ENCODE measurements around the gene HMCES.

Gene HMCES

DNA sequence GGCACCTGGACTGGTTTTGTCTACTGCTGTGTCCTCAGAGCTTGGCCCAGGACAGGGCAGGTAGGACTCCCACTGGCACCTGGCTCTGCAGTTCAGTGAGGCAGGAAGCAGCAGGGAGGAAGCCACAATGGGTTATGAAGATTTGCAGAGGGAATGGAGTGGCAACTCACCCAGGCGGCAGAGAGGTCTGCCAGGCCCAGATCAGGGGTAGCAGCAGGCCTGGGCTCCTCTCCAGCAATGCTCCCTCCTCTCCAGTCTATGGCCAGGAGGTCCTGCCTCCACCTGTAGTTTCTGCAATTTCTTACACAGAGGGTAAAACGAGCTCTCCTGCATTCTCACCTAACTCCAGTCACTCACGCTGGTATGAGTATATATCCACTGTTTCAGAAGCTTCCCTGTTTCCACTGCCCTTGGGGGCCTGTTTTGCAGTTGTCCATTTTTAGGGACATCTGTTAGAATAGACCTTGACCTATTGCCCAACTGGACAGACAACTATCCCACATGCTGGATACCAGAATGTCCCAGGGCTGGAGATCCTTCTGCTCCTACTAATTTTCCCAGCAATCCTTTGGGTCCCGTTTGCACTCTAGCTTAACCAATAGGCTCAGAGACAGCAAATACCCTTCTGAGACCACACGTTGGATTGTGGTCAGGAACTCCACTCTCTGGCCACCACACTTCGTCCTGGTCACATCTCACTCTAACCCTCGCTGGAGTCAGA is 35.2 kb downstream of the HMCES start:
- DNase-seq (ENCODE audit: low read depth, low spot score) = no peak
- in situ Hi-C loops (cut with HindIII; ENCODE audit: low sequenced_read_pairs) = no loop called here
- no peak for TF ChIP-seq CTCF (IDR thresholded peaks at IDR 0.05; ENCODE audit: low read depth, low read length)
- H3K4me3 ChIP-seq (ENCODE audit: low read depth, low read length) = peak overlapping the region; percentile 82

DNA sequence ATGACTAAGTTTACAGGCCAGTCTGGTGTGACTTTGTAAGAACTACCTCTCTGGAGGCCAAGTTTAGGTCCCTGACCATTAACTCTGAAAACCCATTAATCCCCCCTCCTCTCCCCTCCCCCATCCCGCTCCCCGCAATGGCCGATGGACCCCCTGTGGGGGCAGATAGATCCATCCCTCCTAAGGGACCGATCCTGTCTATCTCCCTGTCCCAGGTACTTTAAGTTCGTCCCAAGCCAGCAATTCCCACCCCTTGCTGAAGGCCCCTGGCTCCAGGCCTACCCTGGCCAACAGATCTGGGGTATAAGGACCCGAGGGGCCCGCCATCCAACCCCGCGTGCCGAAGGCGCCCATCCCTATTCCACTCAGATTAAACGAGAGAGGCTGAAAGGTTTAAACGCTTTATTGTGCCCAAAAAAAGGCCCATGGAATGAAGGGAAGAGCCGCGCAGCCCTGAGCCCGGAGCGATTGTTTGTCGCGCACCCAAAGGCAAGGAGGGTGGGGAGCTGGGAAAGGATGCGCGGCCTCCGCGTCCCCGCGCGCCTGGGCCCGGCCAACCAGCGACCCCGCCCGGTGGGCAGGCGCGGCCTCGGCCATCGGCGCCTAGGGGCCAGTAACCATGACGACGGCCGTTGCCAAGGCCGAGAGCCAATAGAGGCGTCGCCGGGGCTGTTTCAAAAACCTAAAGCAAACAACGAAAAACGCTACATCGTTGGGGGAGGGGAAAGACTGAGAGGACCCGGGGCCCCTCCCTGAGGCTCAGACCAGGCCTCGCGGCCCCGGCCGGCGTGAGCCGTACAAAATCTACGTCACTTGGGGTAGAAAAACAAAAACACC is 35.9 kb downstream of the HMCES start:
- peak overlapping the region; percentile 82 for H3K4me3 ChIP-seq (ENCODE audit: low read depth, low read length)
- DNase-seq (ENCODE audit: low read depth, low spot score) = peak; percentile 90
- no peak for TF ChIP-seq CTCF (IDR thresholded peaks at IDR 0.05; ENCODE audit: low read depth, low read length)
- in situ Hi-C loops (cut with HindIII; ENCODE audit: low sequenced_read_pairs) = no loop called here

DNA sequence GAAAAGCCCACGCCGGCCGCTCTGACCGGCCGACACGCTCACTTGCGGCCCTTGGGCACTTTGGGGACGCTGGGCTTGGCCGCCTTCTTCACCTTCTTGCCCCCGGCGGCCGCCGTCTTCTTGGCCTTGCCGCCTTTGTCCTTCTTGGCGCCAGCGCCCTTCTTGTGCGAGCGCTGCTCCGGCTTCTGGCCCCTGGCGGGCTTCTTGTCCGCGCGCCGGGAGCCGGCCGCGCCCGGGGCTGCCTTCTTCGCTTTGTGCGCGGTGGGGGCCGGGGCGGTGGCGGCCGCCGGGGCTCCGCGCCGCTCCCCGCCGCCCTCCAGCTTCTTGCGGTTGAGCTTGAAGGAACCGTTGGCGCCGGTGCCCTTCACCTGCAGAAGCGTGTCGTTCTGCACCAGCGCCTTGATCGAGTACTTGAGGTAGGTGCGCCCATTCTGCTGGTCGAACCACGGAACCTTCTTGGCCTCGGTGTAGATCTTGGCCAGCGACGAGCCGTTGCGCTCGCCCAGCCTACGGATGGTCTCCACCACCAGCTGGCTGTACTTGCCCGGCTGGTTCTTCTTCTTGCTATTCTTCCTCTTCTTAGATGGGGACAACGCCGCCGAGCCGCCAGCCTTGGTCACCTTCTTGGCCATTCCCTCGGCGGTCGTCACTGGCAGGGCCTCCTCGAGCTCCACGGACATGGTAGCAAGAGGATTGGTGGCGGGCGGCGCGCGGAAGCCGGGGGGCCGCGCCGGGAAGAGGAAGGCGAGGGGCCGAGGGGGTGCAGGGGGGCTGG is 36.7 kb downstream of the HMCES start:
- in situ Hi-C loops (cut with HindIII; ENCODE audit: low sequenced_read_pairs) = no loop called here
- DNase-seq (ENCODE audit: low read depth, low spot score) = peak; percentile 33
- H3K4me3 ChIP-seq (ENCODE audit: low read depth, low read length) = peak overlapping the region; percentile 82
- no peak for TF ChIP-seq CTCF (IDR thresholded peaks at IDR 0.05; ENCODE audit: low read depth, low read length)

GRCh38 chr3:129315998-129316247 is 37.3 kb downstream of the HMCES start:
- peak overlapping the region; percentile 82 for H3K4me3 ChIP-seq (ENCODE audit: low read depth, low read length)
- in situ Hi-C loops (cut with HindIII; ENCODE audit: low sequenced_read_pairs) = no loop called here
- DNase-seq (ENCODE audit: low read depth, low spot score) = no peak
- no peak for TF ChIP-seq CTCF (IDR thresholded peaks at IDR 0.05; ENCODE audit: low read depth, low read length)

DNA sequence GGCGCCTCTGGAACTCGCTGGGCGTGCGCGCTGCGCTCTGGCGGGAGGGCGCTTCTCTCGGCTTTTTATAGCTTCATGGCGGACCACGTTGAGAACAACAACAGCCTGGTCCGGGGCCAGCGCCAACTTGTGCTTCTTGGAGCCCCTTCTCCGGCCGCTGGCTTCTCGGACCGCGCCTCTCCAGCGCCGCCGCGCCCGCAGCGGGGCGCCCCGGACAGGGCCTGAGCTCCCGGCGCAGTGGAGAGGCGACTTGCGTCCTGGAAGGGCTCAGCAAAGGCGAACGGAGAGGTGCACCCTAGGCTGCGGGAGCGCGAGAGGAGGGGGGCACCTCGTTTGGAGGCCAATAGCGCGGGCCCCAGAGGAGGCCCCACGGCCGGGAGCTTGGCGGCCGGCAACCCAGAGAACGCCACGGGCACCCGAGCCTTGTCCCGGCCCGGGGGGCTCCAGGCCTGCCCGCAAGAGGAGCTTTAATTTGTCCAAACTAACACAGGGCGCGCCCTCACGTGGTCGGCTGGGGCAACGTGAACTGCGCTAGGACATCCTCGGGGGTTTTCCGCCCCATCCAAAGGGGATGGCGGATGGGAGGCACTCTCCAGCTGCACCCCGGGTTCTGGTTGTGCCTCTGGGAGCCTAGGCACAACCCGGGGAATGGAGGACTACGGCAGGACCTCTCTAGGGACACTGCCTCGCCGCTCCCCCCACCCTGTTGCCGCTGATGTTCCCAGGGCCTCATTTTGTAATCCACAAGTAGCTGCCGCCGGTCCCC is 37.8 kb downstream of the HMCES start:
- in situ Hi-C loops (cut with HindIII; ENCODE audit: low sequenced_read_pairs) = no loop called here
- TF ChIP-seq CTCF (IDR thresholded peaks at IDR 0.05; ENCODE audit: low read depth, low read length) = peak; percentile 59
- peak; percentile 85 for DNase-seq (ENCODE audit: low read depth, low spot score)
- H3K4me3 ChIP-seq (ENCODE audit: low read depth, low read length) = peak overlapping the region; percentile 82

Measured in astrocyte of the spinal cord (primary cell).